K562 (cell line): ENCODE measurements around the gene MEGF9. TPM values are rescaled to one million over a fixed set of nuclear protein-coding genes. Genes with fewer than 3 reads are reported as not detected.

ENCODE experiments used
- C11orf30 ChIP-seq: fragments of 450-650 bp; IDR thresholded peaks from 2 replicates; pipeline ENCODE4 v1.6.1; 2016; ENCODE audit warnings: low read depth, mild to moderate bottlenecking
- FIP1L1 ChIP-seq: fragments of 200-400 bp; formaldehyde crosslinking; IDR thresholded peaks from 2 replicates; pipeline ENCODE4 v1.6.1; 2018; ENCODE audit warnings: mild to moderate bottlenecking, low read depth, low read length; ENCODE audit not compliant: poor library complexity, severe bottlenecking
- GABPA ChIP-seq: fragments of 200-800 bp; sonication (Bioruptor generic); conservative IDR thresholded peaks from 2 replicates; pipeline ENCODE4 v1.6.1; 2016; ENCODE audit warnings: low read depth, missing genetic modification characterization, missing compliant biosample characterization
- ILK ChIP-seq: fragments of 450-650 bp; IDR thresholded peaks from 2 replicates; pipeline ENCODE4 v1.6.1; 2016; ENCODE audit warnings: missing genetic modification characterization, low read depth, mild to moderate bottlenecking, missing compliant biosample characterization, moderate library complexity, borderline replicate concordance
- KLF16 ChIP-seq: IDR thresholded peaks from 2 replicates; pipeline ENCODE4 v1.6.1; 2016; ENCODE audit warnings: antibody characterized with exemption
- NEUROD1 ChIP-seq: fragments of 150-350 bp; IDR thresholded peaks from 2 replicates; pipeline ENCODE4 v1.6.1; 2014; ENCODE audit warnings: borderline replicate concordance, low read length, low read depth; ENCODE audit not compliant: partially characterized antibody
- NR2F6 ChIP-seq: fragments of 450-650 bp; formaldehyde crosslinking; IDR thresholded peaks from 2 replicates; pipeline ENCODE4 v1.4.0; 2020; ENCODE audit warnings: mild to moderate bottlenecking
- POLR2A ChIP-seq: fragments of 450-650 bp; conservative IDR thresholded peaks from 2 replicates; pipeline ENCODE4 v1.6.1; 2016
- RBM15 ChIP-seq: fragments of 200-400 bp; formaldehyde crosslinking; IDR thresholded peaks from 2 replicates; pipeline ENCODE4 v1.6.1; 2018; ENCODE audit warnings: mild to moderate bottlenecking, low read length, moderate library complexity; ENCODE audit not compliant: insufficient read depth
- RFX1 ChIP-seq: fragments of 450-650 bp; IDR thresholded peaks from 2 replicates; pipeline ENCODE4 v1.6.1; 2016; ENCODE audit warnings: mild to moderate bottlenecking, moderate library complexity
- RFX5 ChIP-seq: IDR thresholded peaks from 2 replicates; pipeline ENCODE4 v1.6.1; 2011; ENCODE audit warnings: low read depth, mild to moderate bottlenecking, improper control_type of control experiment, low read length
- STAT5B ChIP-seq: fragments of 250-450 bp; sonication (Bioruptor Pico); IDR thresholded peaks from 2 replicates; pipeline ENCODE4 v1.8.0; 2021; ENCODE audit warnings: mild to moderate bottlenecking, inconsistent platforms
- TARDBP ChIP-seq: fragments of 450-650 bp; IDR thresholded peaks from 2 replicates; pipeline ENCODE4 v1.6.1; 2016
- ZBED1 ChIP-seq: IDR thresholded peaks from 2 replicates; pipeline ENCODE4 v1.6.1; 2014
- ZKSCAN1 ChIP-seq: fragments of 150-350 bp; IDR thresholded peaks from 2 replicates; pipeline ENCODE4 v1.6.1; 2016; ENCODE audit warnings: low read depth, low read length
- ZNF124 ChIP-seq: sonication (generic); formaldehyde crosslinking; IDR thresholded peaks from 2 replicates; pipeline ENCODE4 v1.8.1; 2022; ENCODE audit warnings: missing genetic modification reagents
- ZNF197 ChIP-seq: fragments of 200-800 bp; sonication (Bioruptor generic); IDR thresholded peaks from 2 replicates; pipeline ENCODE4 v1.6.1; 2016; ENCODE audit warnings: low read depth, missing genetic modification characterization, missing compliant biosample characterization
- ZNF232 ChIP-seq: sonication (generic); formaldehyde crosslinking; IDR thresholded peaks from 2 replicates; pipeline ENCODE4 v1.8.0; 2022; ENCODE audit warnings: mild to moderate bottlenecking, missing genetic modification reagents
- ZNF57 ChIP-seq: fragments of 450-650 bp; formaldehyde crosslinking; IDR thresholded peaks from 2 replicates; pipeline ENCODE4 v1.4.0; 2020; ENCODE audit warnings: mild to moderate bottlenecking, moderate library complexity
- ZNF778 ChIP-seq: fragments of 450-650 bp; formaldehyde crosslinking; IDR thresholded peaks from 2 replicates; pipeline ENCODE4 v1.4.0; 2020; ENCODE audit warnings: mild to moderate bottlenecking, moderate library complexity
- polyA plus RNA-seq, 8 experiments: library from polyadenylated mRNA; depleted of rRNA in 4 of 8; stranded (reverse) in 5 of 8; unstranded in 3 of 8; fragments of >200 nt; fragmentation: Nextera tagmentation in 2 of 8; fragmentation: Illumina TruSeq in 1 of 8; extraction: Ambion mirVana in 2 of 8; extraction: Trizol in 1 of 8; gene quantifications; 2 replicates each; pipeline versions ENCODE4 v1.2.1 to v1.2.3, GENCODE V29; 2011 to 2014; ENCODE audit warnings: inconsistent platforms in 1 of 8, missing spikeins in 1 of 8
- total RNA-seq, 7 experiments: library from RNA; depleted of rRNA in 6 of 7; stranded (reverse); fragments of >200 nt in 6 of 7; fragmentation: Illumina TruSeq in 2 of 7; extraction: Trizol in 2 of 7; gene quantifications; 2 replicates each; pipeline versions ENCODE4 v1.2.1 to v1.2.3, GENCODE V29; 2011 to 2021; ENCODE audit warnings: low replicate concordance in 1 of 7
- TF ChIP-seq, protein P1 (sequence below): fragments of 250-450 bp; sonication (Bioruptor Pico); IDR thresholded peaks from 2 replicates; pipeline ENCODE4 v1.4.0; 2020
- TF ChIP-seq, protein P2 (sequence below): IDR thresholded peaks from 2 replicates; pipeline ENCODE4 v1.6.1; 2014; ENCODE audit warnings: antibody characterized with exemption
- TF ChIP-seq, protein P3 (sequence below): IDR thresholded peaks from 3 replicates; pipeline ENCODE4 v1.6.1; 2011; ENCODE audit warnings: borderline replicate concordance, mild to moderate bottlenecking; ENCODE audit not compliant: insufficient read length, insufficient read depth
- TF ChIP-seq, protein P4 (sequence below): sonication (generic); formaldehyde crosslinking; IDR thresholded peaks from 2 replicates; pipeline ENCODE4 v1.8.0; 2022; ENCODE audit warnings: mild to moderate bottlenecking, missing genetic modification reagents

Gene MEGF9
- total and polyA plus RNA-seq, 9 of the 15 experiments (the other 6 are each of a cell fraction or from before 2014, with no cell fraction given): 2.1 to 6.2 (median 3.8) TPM

DNA sequence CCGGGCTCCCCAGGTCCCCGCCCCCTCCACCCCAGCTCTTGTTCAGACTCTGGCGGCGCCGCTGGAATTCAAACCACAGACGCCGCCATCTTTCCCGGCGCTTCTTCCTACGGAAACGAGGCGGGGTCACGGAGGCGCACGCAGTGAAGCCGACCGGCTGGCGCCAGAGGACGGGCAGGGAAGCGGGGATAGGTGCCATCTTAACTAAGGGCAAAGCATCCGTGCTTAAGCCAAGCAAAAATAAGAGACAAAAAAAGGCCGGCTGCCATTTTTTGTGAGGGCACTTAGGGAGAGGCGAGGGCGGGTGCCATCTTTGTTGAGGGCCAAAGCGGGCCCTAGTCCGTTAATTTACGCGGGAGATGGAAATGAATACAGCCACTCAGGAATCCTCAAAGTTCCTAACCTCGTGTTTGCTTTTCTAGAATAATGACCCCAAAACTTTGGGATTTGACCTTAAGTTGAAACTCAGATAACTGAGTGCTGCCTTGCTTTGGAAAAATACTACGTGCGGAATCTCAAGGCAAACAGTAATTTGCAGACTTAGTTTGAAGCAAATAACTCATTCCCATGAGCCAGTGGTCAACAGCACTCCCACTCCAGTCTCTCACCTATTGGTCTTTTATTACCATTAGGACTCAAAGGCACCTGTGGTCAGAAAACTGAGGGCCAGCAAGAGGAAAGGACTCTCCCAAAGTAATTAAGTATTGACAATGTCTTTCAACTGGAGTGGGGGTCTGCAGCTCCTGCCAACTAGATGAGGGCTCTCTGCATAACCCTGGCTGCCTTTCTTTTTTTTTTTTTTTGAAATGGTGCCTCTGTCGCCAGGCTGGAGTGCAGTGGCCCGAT, 134.0 kb downstream of the MEGF9 start, which contains the start of gene CDK5RAP2 (continued):
- TF ChIP-seq, protein P1, sequence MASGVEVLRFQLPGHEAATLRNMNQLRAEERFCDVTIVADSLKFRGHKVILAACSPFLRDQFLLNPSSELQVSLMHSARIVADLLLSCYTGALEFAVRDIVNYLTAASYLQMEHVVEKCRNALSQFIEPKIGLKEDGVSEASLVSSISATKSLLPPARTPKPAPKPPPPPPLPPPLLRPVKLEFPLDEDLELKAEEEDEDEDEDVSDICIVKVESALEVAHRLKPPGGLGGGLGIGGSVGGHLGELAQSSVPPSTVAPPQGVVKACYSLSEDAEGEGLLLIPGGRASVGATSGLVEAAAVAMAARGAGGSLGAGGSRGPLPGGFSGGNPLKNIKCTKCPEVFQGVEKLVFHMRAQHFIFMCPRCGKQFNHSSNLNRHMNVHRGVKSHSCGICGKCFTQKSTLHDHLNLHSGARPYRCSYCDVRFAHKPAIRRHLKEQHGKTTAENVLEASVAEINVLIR: peak; percentile 93
- TF ChIP-seq C11orf30 (peak; percentile 91), TARDBP (peak; percentile 5; the same call in 1 of the 2 replicates), NR2F6 (CRISPR knock-in tag) (no peak), GABPA (peak; percentile 93), ZNF57 (CRISPR knock-in tag) (no peak; the same call in 1 of the 2 replicates), ZNF232 (no peak), ZNF778 (no peak), KLF16 (no peak), POLR2A (peak; percentile 78; the same call in 1 of the 2 replicates), STAT5B (no peak), NEUROD1 (peak; percentile 26), ZNF124 (no peak), ZBED1 (no peak), RBM15 (no peak), RFX5 (no peak), ILK (peak; percentile 56; the same call in 1 of the 2 replicates), ZKSCAN1 (0 out of 2 replicates have a peak, but pooled peaks have one; percentile 44), FIP1L1 (no peak), ZNF197 (peak; percentile 98), RFX1 (no peak)
- TF ChIP-seq, protein P2, sequence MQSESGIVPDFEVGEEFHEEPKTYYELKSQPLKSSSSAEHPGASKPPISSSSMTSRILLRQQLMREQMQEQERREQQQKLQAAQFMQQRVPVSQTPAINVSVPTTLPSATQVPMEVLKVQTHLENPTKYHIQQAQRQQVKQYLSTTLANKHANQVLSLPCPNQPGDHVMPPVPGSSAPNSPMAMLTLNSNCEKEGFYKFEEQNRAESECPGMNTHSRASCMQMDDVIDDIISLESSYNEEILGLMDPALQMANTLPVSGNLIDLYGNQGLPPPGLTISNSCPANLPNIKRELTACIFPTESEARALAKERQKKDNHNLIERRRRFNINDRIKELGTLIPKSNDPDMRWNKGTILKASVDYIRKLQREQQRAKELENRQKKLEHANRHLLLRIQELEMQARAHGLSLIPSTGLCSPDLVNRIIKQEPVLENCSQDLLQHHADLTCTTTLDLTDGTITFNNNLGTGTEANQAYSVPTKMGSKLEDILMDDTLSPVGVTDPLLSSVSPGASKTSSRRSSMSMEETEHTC: no peak
- TF ChIP-seq, protein P3, sequence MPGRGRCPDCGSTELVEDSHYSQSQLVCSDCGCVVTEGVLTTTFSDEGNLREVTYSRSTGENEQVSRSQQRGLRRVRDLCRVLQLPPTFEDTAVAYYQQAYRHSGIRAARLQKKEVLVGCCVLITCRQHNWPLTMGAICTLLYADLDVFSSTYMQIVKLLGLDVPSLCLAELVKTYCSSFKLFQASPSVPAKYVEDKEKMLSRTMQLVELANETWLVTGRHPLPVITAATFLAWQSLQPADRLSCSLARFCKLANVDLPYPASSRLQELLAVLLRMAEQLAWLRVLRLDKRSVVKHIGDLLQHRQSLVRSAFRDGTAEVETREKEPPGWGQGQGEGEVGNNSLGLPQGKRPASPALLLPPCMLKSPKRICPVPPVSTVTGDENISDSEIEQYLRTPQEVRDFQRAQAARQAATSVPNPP: no peak
- TF ChIP-seq, protein P4, sequence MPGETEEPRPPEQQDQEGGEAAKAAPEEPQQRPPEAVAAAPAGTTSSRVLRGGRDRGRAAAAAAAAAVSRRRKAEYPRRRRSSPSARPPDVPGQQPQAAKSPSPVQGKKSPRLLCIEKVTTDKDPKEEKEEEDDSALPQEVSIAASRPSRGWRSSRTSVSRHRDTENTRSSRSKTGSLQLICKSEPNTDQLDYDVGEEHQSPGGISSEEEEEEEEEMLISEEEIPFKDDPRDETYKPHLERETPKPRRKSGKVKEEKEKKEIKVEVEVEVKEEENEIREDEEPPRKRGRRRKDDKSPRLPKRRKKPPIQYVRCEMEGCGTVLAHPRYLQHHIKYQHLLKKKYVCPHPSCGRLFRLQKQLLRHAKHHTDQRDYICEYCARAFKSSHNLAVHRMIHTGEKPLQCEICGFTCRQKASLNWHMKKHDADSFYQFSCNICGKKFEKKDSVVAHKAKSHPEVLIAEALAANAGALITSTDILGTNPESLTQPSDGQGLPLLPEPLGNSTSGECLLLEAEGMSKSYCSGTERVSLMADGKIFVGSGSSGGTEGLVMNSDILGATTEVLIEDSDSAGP (CRISPR knock-in tag): no peak
